HCT116 (cell line): Measurements from ENCODE around the gene SPACA4. TPM values are rescaled to one million over a fixed set of nuclear protein-coding genes. Genes with fewer than 3 reads are reported as not detected.

Source experiments
- ATAC-seq: fragments of 200-7000 bp; cut with Tn5 transposase; 2 replicates; pipeline ENCODE4 v1.9.1; 2020; ENCODE audit warnings: mild to moderate bottlenecking, moderate library complexity
- BruUV-seq: library from RNA; stranded (reverse); fragments of 400-500 nt; replicated peaks from 2 replicates; lab custom pipeline; 2021; lab: Mats Ljungman, UMichigan
- CTCF ChIA-PET: fragments of 300-600 bp; sonication (Branson Sonifier 250); formaldehyde crosslinking; loops from one replicate; lab custom pipeline; 2021; ENCODE audit warnings: antibody characterized with exemption; lab: Charles Lee
- POLR2A ChIA-PET: fragments of 300-600, 350-600 bp; sonication (Branson Sonifier 250); formaldehyde crosslinking; loops from one replicate; lab custom pipeline; 2021; ENCODE audit warnings: antibody characterized with exemption; lab: Charles Lee
- RAD21 ChIA-PET, 2 experiments: fragments of 300-600 bp; sonication (Branson Sonifier 250); formaldehyde crosslinking; loops; one replicate each; lab custom pipeline; 2023; ENCODE audit warnings: low total read pairs in 2 of 2; ENCODE audit not compliant: uncharacterized antibody in 2 of 2, unreplicated experiment in 2 of 2, low non-redundant PET in 1 of 2; lab: Charles Lee
- DNase-seq: peaks from one replicate; pipeline ENCODE4 v3.0.0-alpha.2; 2010; ENCODE audit warnings: low read depth, low spot score
- H2AFZ ChIP-seq: fragments of 200-600 bp; shearing (Covaris generic), sonication (generic); 2 replicates; pipeline ENCODE4 v1.6.1; 2017; ENCODE audit warnings: low read depth, mixed run types, mixed read lengths, antibody characterized with exemption, low read length; ENCODE audit not compliant: poor library complexity, severe bottlenecking
- H3K27ac ChIP-seq: 2 replicates; pipeline ENCODE4 v1.5.1; 2012; ENCODE audit warnings: low read depth, low read length
- H3K27me3 ChIP-seq: fragments of 200-600 bp; sonication (generic); 2 replicates; pipeline ENCODE4 v1.6.1; 2016; ENCODE audit warnings: mixed run types, low read length, mixed read lengths; ENCODE audit not compliant: insufficient read depth
- H3K36me3 ChIP-seq, 2 experiments: fragments of 200-500 bp in 1 of 2; fragments of 200-600 bp in 1 of 2; sonication (Bioruptor generic) in 1 of 2; sonication (generic) in 1 of 2; 2 replicates each; pipeline versions ENCODE4 v1.5.1 to v1.6.1; 2014 to 2016; ENCODE audit warnings: low read length in 2 of 2, inconsistent platforms in 1 of 2, mixed read lengths in 1 of 2, mixed run types in 1 of 2; ENCODE audit not compliant: insufficient read depth in 2 of 2, control insufficient read depth in 1 of 2
- H3K4me1 ChIP-seq, 2 experiments: fragments of 200-600 bp in 1 of 2; sonication (generic) in 1 of 2; 2 replicates each; pipeline versions ENCODE4 v1.5.1 to v1.6.1; 2012 to 2017; ENCODE audit warnings: low read length in 2 of 2, inconsistent platforms in 1 of 2, mild to moderate bottlenecking in 1 of 2, mixed read lengths in 1 of 2, mixed run types in 1 of 2, moderate library complexity in 1 of 2; ENCODE audit not compliant: insufficient read depth in 2 of 2, control insufficient read depth in 1 of 2
- H3K4me2 ChIP-seq: fragments of 200-600 bp; sonication (generic); 2 replicates; pipeline ENCODE4 v1.6.1; 2017; ENCODE audit warnings: mixed run types, low read length, mixed read lengths
- H3K4me3 ChIP-seq, 2 experiments: fragments of 200-600 bp in 1 of 2; sonication (generic) in 1 of 2; replicated peaks in 1 of 2; 2 replicates each; pipeline ENCODE4 v1.5.1; 2011 to 2016; ENCODE audit warnings: low read length in 2 of 2, control low read depth in 1 of 2, low read depth in 1 of 2, mild to moderate bottlenecking in 1 of 2, mixed read lengths in 1 of 2, mixed run types in 1 of 2
- H3K79me2 ChIP-seq: fragments of 200-600 bp; sonication (generic); 2 replicates; pipeline ENCODE4 v1.6.1; 2017; ENCODE audit warnings: mild to moderate bottlenecking, mixed run types, low read length, moderate library complexity, mixed read lengths; ENCODE audit not compliant: insufficient read depth
- H3K9ac ChIP-seq: fragments of 200-600 bp; sonication (generic); 2 replicates; pipeline ENCODE4 v1.6.1; 2016; ENCODE audit warnings: low read length, mixed read lengths
- H3K9me2 ChIP-seq: fragments of 200-600 bp; sonication (generic), shearing (Covaris generic); 2 replicates; pipeline ENCODE4 v1.6.1; 2017; ENCODE audit warnings: mixed run types, mild to moderate bottlenecking, moderate library complexity; ENCODE audit not compliant: insufficient read depth
- H3K9me3 ChIP-seq, 2 experiments: fragments of 200-500 bp in 1 of 2; fragments of 200-600 bp in 1 of 2; sonication (Bioruptor generic) in 1 of 2; sonication (generic) in 1 of 2; 2 replicates each; pipeline ENCODE4 v1.6.1; 2014 to 2017; ENCODE audit warnings: low read length in 2 of 2, mixed read lengths in 2 of 2, inconsistent platforms in 1 of 2, low read depth in 1 of 2, mild to moderate bottlenecking in 1 of 2, mixed run types in 1 of 2, moderate library complexity in 1 of 2; ENCODE audit not compliant: control insufficient read depth in 1 of 2, insufficient read depth in 1 of 2
- H4K20me1 ChIP-seq: fragments of 200-600 bp; sonication (generic), shearing (Covaris generic); 2 replicates; pipeline ENCODE4 v1.6.1; 2017; ENCODE audit warnings: mixed run types, mild to moderate bottlenecking, moderate library complexity; ENCODE audit not compliant: insufficient read depth
- EGR1 ChIP-seq: IDR thresholded peaks from 2 replicates; pipeline ENCODE4 v1.6.1; 2012; ENCODE audit warnings: low read depth
- FOSL1 ChIP-seq: IDR thresholded peaks from 2 replicates; pipeline ENCODE4 v1.6.1; 2012; ENCODE audit warnings: low read depth
- POLR2AphosphoS5 ChIP-seq: IDR thresholded peaks from 2 replicates; pipeline ENCODE4 v1.6.1; 2011; ENCODE audit warnings: mild to moderate bottlenecking, low read depth, low read length, moderate library complexity
- REST ChIP-seq: IDR thresholded peaks from 2 replicates; pipeline ENCODE4 v1.6.1; 2012; ENCODE audit warnings: low read depth
- SP1 ChIP-seq: IDR thresholded peaks from 2 replicates; pipeline ENCODE4 v1.6.1; 2012; ENCODE audit warnings: low read depth
- TCF7L2 ChIP-seq: IDR thresholded peaks from 2 replicates; pipeline ENCODE4 v1.7.0; 2011; ENCODE audit warnings: borderline replicate concordance, inconsistent platforms; ENCODE audit not compliant: insufficient read depth, insufficient read length; ENCODE audit errors: extremely low read depth
- YY1 ChIP-seq: IDR thresholded peaks from 2 replicates; pipeline ENCODE4 v1.6.1; 2011; ENCODE audit warnings: low read length, low read depth, moderate library complexity, mild to moderate bottlenecking; ENCODE audit not compliant: insufficient replicate concordance; ENCODE audit errors: extremely low read depth
- intact Hi-C: fragments of 100-400 bp; cut with micrococcal nuclease; formaldehyde crosslinking; loops from 2 replicates; pipeline ENCODE4 v1.10.0; 2022
- total RNA-seq: library from RNA; stranded (reverse); gene quantifications from one replicate; pipeline ENCODE4 v1.2.1, GENCODE V29; 2021; ENCODE audit not compliant: unreplicated experiment

SPACA4 gene
- total RNA-seq, 1 experiment from 2014 or later: not detected

GRCh38 chr19:48650974-48651682 is 44.6 kb downstream of the SPACA4 start:
- H2AFZ ChIP-seq: no peak overlapping the region
- no peaks in the 10 kb centered on the region for H3K9me2 ChIP-seq
- no peak overlapping the region; the same call in 1 of the 2 replicates for H3K4me2 ChIP-seq
- intact Hi-C loops: no loop called here
- H3K27me3 ChIP-seq: no peaks in the 10 kb centered on the region
- H3K79me2 ChIP-seq: no peaks in the 10 kb centered on the region
- no peak for DNase-seq
- H3K27ac ChIP-seq: no peak overlapping the region
- ChIA-PET POLR2A (no interaction called here), CTCF (no interaction called here)
- no peak for ATAC-seq
- H3K4me1 ChIP-seq: peaks cover 16 to 57% of the 10 kb centered on the region in 2 experiments
- H3K9me3 ChIP-seq: no peaks in the 10 kb centered on the region
- no peak overlapping the region for H3K9ac ChIP-seq
- TF ChIP-seq YY1: no peak
- TF ChIP-seq TCF7L2: no peak
- no peak for TF ChIP-seq POLR2AphosphoS5
- no peak for TF ChIP-seq FOSL1
- TF ChIP-seq REST: no peak
- no peak for TF ChIP-seq EGR1
- no peak for TF ChIP-seq SP1
- TF ChIP-seq, all 23 proteins: peak for 0
- Histone ChIP-seq H4K20me1 (no peaks in the 10 kb centered on the region), H3K4me3 (no peak overlapping the region), H3K36me3 (no peaks in the 10 kb centered on the region)
- no TSS peak for BruUV-seq
- RAD21 ChIA-PET: no interaction called here
